ENCODE results near the gene ZNF575.

Gene ZNF575

DNA sequence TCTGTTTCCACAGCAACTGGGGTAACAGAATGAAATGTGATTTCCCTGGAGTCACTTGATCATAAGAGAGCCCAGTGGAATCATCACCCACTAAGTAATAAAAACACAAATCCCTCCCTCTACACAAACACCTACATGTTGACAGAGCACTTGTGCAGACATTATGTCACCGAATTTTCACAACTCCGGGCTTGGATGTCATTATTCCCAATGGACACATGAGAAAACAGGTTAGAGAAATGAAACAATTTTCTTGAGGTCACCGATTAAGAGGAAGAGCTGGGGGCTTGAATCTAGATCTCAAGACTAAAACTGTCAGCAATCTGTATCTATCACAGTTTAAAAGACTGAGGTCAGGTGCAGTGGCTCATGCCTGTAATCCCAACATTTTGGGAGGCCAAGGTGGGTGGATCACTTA, 39.2 kb downstream of the ZNF575 start:
- Histone ChIP-seq H3K36me3 (ENCODE audit: insufficient read depth, low read length) (no peaks in the 10 kb centered on the region), H3K4me1 (ENCODE audit: insufficient read depth, low read length, poor library complexity, severe bottlenecking) (peaks cover 23% of the 10 kb centered on the region), H3K9ac (ENCODE audit: low read depth, low read length, poor library complexity, severe bottlenecking) (no peak overlapping the region), H3K9me3 (ENCODE audit: insufficient read depth, low read depth, low read length) (no peaks in the 10 kb centered on the region), H3F3A (ENCODE audit: low read depth) (no peaks in the 10 kb centered on the region), H3K27me3 (ENCODE audit: insufficient read depth, low read length, poor library complexity, severe bottlenecking) (no peaks in the 10 kb centered on the region), H3K4me2 (ENCODE audit: low read depth, low read length, poor library complexity, severe bottlenecking) (peak overlapping the region; percentile 35), H3K79me2 (ENCODE audit: insufficient read depth, low read length) (peaks cover 56% of the 10 kb centered on the region), H3K9me2 (replicated peaks; ENCODE audit: low read depth, low read length) (no peaks in the 10 kb centered on the region), H4K20me1 (ENCODE audit: insufficient read depth, low read length, poor library complexity, severe bottlenecking) (no peaks in the 10 kb centered on the region), H3K4me3 (ENCODE audit: low read length, poor library complexity, severe bottlenecking) (no peak overlapping the region), H2AFZ (ENCODE audit: low read length) (no peak overlapping the region)
- no peak for TF ChIP-seq EZH2phosphoT487 (IDR thresholded peaks at IDR 0.05; ENCODE audit: borderline replicate concordance)
- no peak for TF ChIP-seq CTCF (conservative IDR thresholded peaks at IDR 0.05; ENCODE audit: low read length)

DNA sequence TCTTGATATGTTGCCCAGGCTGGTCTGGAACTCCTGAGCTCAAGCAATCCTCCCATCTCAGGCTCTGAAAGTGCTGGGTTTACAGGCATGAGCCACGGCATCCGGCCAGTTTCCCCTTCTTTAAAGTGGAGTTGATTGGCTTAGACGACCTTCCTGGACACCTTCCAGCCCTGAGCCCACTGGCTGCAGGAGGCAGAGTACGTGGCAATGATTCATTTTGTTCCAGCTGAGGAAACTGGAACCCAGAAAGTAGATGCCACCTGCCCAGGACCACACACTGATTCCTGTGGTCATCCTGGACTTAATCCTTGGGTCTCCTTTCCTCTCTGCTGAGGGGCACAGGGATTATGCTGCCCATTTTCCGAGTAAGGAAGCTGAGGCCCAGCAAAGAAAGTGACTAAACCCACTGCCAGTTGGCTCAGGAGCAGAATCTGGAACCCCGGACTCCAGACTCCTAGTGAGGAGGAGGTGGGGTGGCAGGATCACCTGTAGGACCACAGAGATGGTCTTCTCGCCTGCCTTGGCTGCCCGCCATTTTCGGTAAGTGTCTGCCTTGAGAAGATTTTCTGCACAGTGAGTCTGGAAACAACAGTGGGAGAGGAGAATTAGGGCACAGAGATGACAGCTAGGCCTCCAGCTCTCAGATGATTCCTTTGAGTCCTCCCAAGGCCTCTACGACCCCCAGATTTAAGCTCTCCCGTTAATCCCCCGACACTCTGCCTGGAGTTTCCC, 41.6 kb downstream of the ZNF575 start:
- Histone ChIP-seq H2AFZ (ENCODE audit: low read length) (no peak overlapping the region), H3K4me1 (ENCODE audit: insufficient read depth, low read length, poor library complexity, severe bottlenecking) (peaks cover 31% of the 10 kb centered on the region)
- TF ChIP-seq CTCF (conservative IDR thresholded peaks at IDR 0.05; ENCODE audit: low read length) (no peak), EZH2phosphoT487 (IDR thresholded peaks at IDR 0.05; ENCODE audit: borderline replicate concordance) (no peak)

GRCh38 chr19:43575156-43575950, 42.4 kb downstream of the ZNF575 start, which contains the start of the genes PINLYP and XRCC1:
Gene PINLYP, plus strand, starts transcription at chr19:43575801. Its CDS starts 1,391 bp downstream, at chr19:43577192.
Gene XRCC1, minus strand, starts transcription at chr19:43575527. Its CDS starts 69 bp downstream, at chr19:43575458.
- Histone ChIP-seq H3K9me3 (ENCODE audit: insufficient read depth, low read depth, low read length) (no peaks in the 10 kb centered on the region), H3K36me3 (ENCODE audit: insufficient read depth, low read length) (no peaks in the 10 kb centered on the region), H3K4me3 (ENCODE audit: low read length, poor library complexity, severe bottlenecking) (peak within 1 kb of the TSS; percentile 85), H3K9me2 (replicated peaks; ENCODE audit: low read depth, low read length) (no peaks in the 10 kb centered on the region), H4K20me1 (ENCODE audit: insufficient read depth, low read length, poor library complexity, severe bottlenecking) (no peaks in the 10 kb centered on the region), H3F3A (ENCODE audit: low read depth) (no peaks in the 10 kb centered on the region), H3K4me1 (ENCODE audit: insufficient read depth, low read length, poor library complexity, severe bottlenecking) (peaks cover 37% of the 10 kb centered on the region), H3K4me2 (ENCODE audit: low read depth, low read length, poor library complexity, severe bottlenecking) (peak within 1 kb of the TSS; percentile 100), H3K9ac (ENCODE audit: low read depth, low read length, poor library complexity, severe bottlenecking) (peak within 1 kb of the TSS; percentile 98), H3K79me2 (ENCODE audit: insufficient read depth, low read length) (peaks cover 59% of the 10 kb centered on the region), H2AFZ (ENCODE audit: low read length) (peak within 1 kb of the TSS; percentile 64), H3K27me3 (ENCODE audit: insufficient read depth, low read length, poor library complexity, severe bottlenecking) (no peaks in the 10 kb centered on the region)
- TF ChIP-seq EZH2phosphoT487 (IDR thresholded peaks at IDR 0.05; ENCODE audit: borderline replicate concordance): no peak
- TF ChIP-seq CTCF (conservative IDR thresholded peaks at IDR 0.05; ENCODE audit: low read length): no peak

More for the DNA sequence above, 41.6 kb downstream of the ZNF575 start:
- peak overlapping the region; percentile 85 for H3K4me3 ChIP-seq (ENCODE audit: low read length, poor library complexity, severe bottlenecking)
- no peaks in the 10 kb centered on the region for H4K20me1 ChIP-seq (ENCODE audit: insufficient read depth, low read length, poor library complexity, severe bottlenecking)
- no peaks in the 10 kb centered on the region for H3K27me3 ChIP-seq (ENCODE audit: insufficient read depth, low read length, poor library complexity, severe bottlenecking)
- peaks cover 60% of the 10 kb centered on the region for H3K79me2 ChIP-seq (ENCODE audit: insufficient read depth, low read length)
- H3K4me2 ChIP-seq (ENCODE audit: low read depth, low read length, poor library complexity, severe bottlenecking): peak overlapping the region; percentile 100
- no peaks in the 10 kb centered on the region for H3K9me3 ChIP-seq (ENCODE audit: insufficient read depth, low read depth, low read length)
- H3K9me2 ChIP-seq (replicated peaks; ENCODE audit: low read depth, low read length): no peaks in the 10 kb centered on the region
- H3F3A ChIP-seq (ENCODE audit: low read depth): no peaks in the 10 kb centered on the region
- H3K9ac ChIP-seq (ENCODE audit: low read depth, low read length, poor library complexity, severe bottlenecking): peak overlapping the region; percentile 98
- H3K36me3 ChIP-seq (ENCODE audit: insufficient read depth, low read length): no peaks in the 10 kb centered on the region
